GM23338 (cell line): Measurements from ENCODE around the gene SPRYD4.

ENCODE experiments used
- CREB1 ChIP-seq: fragments of 250-450 bp; sonication (Bioruptor Pico); IDR thresholded peaks from 2 replicates; pipeline ENCODE4 v1.5.0; 2020; ENCODE audit warnings: low read depth, mild to moderate bottlenecking, moderate library complexity
- CTCF ChIP-seq, 2 experiments: fragments of 200-600 bp in 1 of 2; sonication (generic) in 1 of 2; conservative IDR thresholded peaks; 2 replicates each; pipeline versions ENCODE4 v1.5.1 to v1.6.1; 2016 to 2017; ENCODE audit warnings: antibody characterized with exemption in 2 of 2, low read depth in 2 of 2, mild to moderate bottlenecking in 2 of 2, moderate library complexity in 1 of 2
- EZH2 ChIP-seq: fragments of 200-600 bp; sonication (generic); IDR thresholded peaks from one replicate; pipeline ENCODE4 v1.8.0; 2017; ENCODE audit warnings: antibody characterized with exemption, mild to moderate bottlenecking, low read depth; ENCODE audit not compliant: unreplicated experiment
- EZH2phosphoT487 ChIP-seq: fragments of 200-600 bp; sonication (generic); IDR thresholded peaks from one replicate; pipeline ENCODE4 v1.8.1; 2018; ENCODE audit warnings: antibody characterized with exemption; ENCODE audit not compliant: unreplicated experiment
- POLR2AphosphoS5 ChIP-seq: IDR thresholded peaks from 2 replicates; pipeline ENCODE4 v1.6.1; 2016; ENCODE audit warnings: antibody characterized with exemption, low read depth
- REST ChIP-seq: IDR thresholded peaks from one replicate; pipeline ENCODE4 v1.6.1; 2018; ENCODE audit warnings: antibody characterized with exemption; ENCODE audit not compliant: unreplicated experiment
- ZNF114 ChIP-seq: fragments of 250-450 bp; sonication (Bioruptor Pico); IDR thresholded peaks from 2 replicates; pipeline ENCODE4 v1.5.0; 2020; ENCODE audit warnings: mild to moderate bottlenecking, moderate library complexity

- TF ChIP-seq CTCF (conservative IDR thresholded peaks at IDR 0.05; ENCODE audit: low read depth in 2 of 2): no peak
- TF ChIP-seq REST: no peak
- TF ChIP-seq POLR2AphosphoS5: no peak
- TF ChIP-seq CREB1 (CRISPR knock-in tag): no peak
- no peak for TF ChIP-seq EZH2
- TF ChIP-seq ZNF114 (CRISPR knock-in tag): no peak
- TF ChIP-seq EZH2phosphoT487: no peak
These were observed 60.5 kb downstream of the SPRYD4 start for GRCh38 chr12:56528846-56529245.
